Brain microvascular endothelial cell (primary cell): ENCODE measurements around the gene ACSS2.

ENCODE experiments used
- DNase-seq: peaks from one replicate; pipeline ENCODE4 v3.0.0-alpha.2; 2020
- H3K27ac ChIP-seq: fragments of 250-450 bp; sonication (Bioruptor Pico); 2 replicates; pipeline ENCODE4 v1.5.1; 2020; ENCODE audit warnings: mild to moderate bottlenecking, moderate library complexity
- H3K27me3 ChIP-seq: fragments of 250-450 bp; sonication (Bioruptor Pico); replicated peaks from 2 replicates; pipeline ENCODE4 v1.5.1; 2020; ENCODE audit warnings: mild to moderate bottlenecking
- H3K36me3 ChIP-seq: fragments of 250-450 bp; sonication (Bioruptor Pico); replicated peaks from 2 replicates; pipeline ENCODE4 v1.5.1; 2020; ENCODE audit warnings: mild to moderate bottlenecking
- H3K4me3 ChIP-seq: 2 replicates; pipeline ENCODE4 v1.5.1; 2011; ENCODE audit warnings: low read depth, mild to moderate bottlenecking, control low read depth, low read length, moderate library complexity
- CTCF ChIP-seq: IDR thresholded peaks from 2 replicates; pipeline ENCODE4 v1.5.1; 2011; ENCODE audit warnings: low read depth, mild to moderate bottlenecking, moderate library complexity, low read length, control low read depth, inconsistent platforms; ENCODE audit errors: missing control alignments
- in situ Hi-C: cut with HindIII; loops from 2 replicates; pipeline ENCODE4 v1.10.0; 2017; ENCODE audit warnings: low sequenced_read_pairs, low pct_ligation_motif_present

The ACSS2 gene

GRCh38 chr20:34921436-34921835 is 45.0 kb downstream of the ACSS2 start:
- DNase-seq: no peak
- peaks cover 11% of the 10 kb centered on the region for H3K36me3 ChIP-seq
- H3K27ac ChIP-seq: no peak overlapping the region
- in situ Hi-C loops: no loop called here
- TF ChIP-seq CTCF: no peak
- no peak overlapping the region for H3K4me3 ChIP-seq
- H3K27me3 ChIP-seq: no peaks in the 10 kb centered on the region

- Histone ChIP-seq H3K27me3 (no peaks in the 10 kb centered on the region), H3K4me3 (no peak overlapping the region), H3K36me3 (peaks cover 16% of the 10 kb centered on the region), H3K27ac (no peak overlapping the region)
- DNase-seq: peak; percentile 53
- in situ Hi-C loops: no loop called here
- no peak for TF ChIP-seq CTCF
These were observed 46.4 kb downstream of the ACSS2 start for GRCh38 chr20:34922654-34923381.

- H3K27ac ChIP-seq: no peak overlapping the region
- no peak overlapping the region for H3K4me3 ChIP-seq
- DNase-seq: no peak
- H3K36me3 ChIP-seq: peaks cover 20% of the 10 kb centered on the region
- TF ChIP-seq CTCF: no peak
- H3K27me3 ChIP-seq: no peaks in the 10 kb centered on the region
- in situ Hi-C loops: no loop called here
These were observed 47.0 kb downstream of the ACSS2 start for GRCh38 chr20:34923414-34923813.

GRCh38 chr20:34925341-34925740 is 48.9 kb downstream of the ACSS2 start:
- no peak for TF ChIP-seq CTCF
- H3K36me3 ChIP-seq: peaks cover 38% of the 10 kb centered on the region
- in situ Hi-C loops: no loop called here

GRCh38 chr20:34925981-34926380 is 49.6 kb downstream of the ACSS2 start:
- no peak for DNase-seq
- Histone ChIP-seq H3K27me3 (no peaks in the 10 kb centered on the region), H3K27ac (no peak overlapping the region), H3K4me3 (no peak overlapping the region), H3K36me3 (peaks cover 44% of the 10 kb centered on the region)
- in situ Hi-C loops: no loop called here
- TF ChIP-seq CTCF: no peak

More at GRCh38 chr20:34925341-34925740, 48.9 kb downstream of the ACSS2 start:
- Histone ChIP-seq H3K27me3 (no peaks in the 10 kb centered on the region), H3K4me3 (no peak overlapping the region), H3K27ac (no peak overlapping the region)
- no peak for DNase-seq

- no peak for TF ChIP-seq CTCF
- in situ Hi-C loops: no loop called here
- DNase-seq: no peak
- Histone ChIP-seq H3K4me3 (no peak overlapping the region), H3K27me3 (no peaks in the 10 kb centered on the region), H3K27ac (no peak overlapping the region), H3K36me3 (peaks cover 48% of the 10 kb centered on the region)
These were observed 50.2 kb downstream of the ACSS2 start for GRCh38 chr20:34926581-34926980.
